Glutamatergic neuron (in vitro differentiated cells): ENCODE measurements around the gene CBX2. TPM values are rescaled to one million over a fixed set of nuclear protein-coding genes. Genes with fewer than 3 reads are reported as not detected.

Experiments used
- DNase-seq: peaks from one replicate; pipeline ENCODE4 v3.0.0; 2022
- H3K27ac Mint-ChIP-seq: one replicate; pipeline ENCODE4 v1.8.0; 2020; ENCODE audit warnings: mild to moderate bottlenecking, mixed read lengths, inconsistent platforms; ENCODE audit not compliant: unreplicated experiment
- H3K27me3 Mint-ChIP-seq: one replicate; pipeline ENCODE4 v1.8.0; 2020; ENCODE audit warnings: mild to moderate bottlenecking, moderate library complexity, mixed read lengths, inconsistent platforms; ENCODE audit not compliant: unreplicated experiment
- H3K36me3 Mint-ChIP-seq: one replicate; pipeline ENCODE4 v1.8.0; 2020; ENCODE audit warnings: mild to moderate bottlenecking, mixed read lengths, inconsistent platforms; ENCODE audit not compliant: unreplicated experiment
- H3K4me1 Mint-ChIP-seq: one replicate; pipeline ENCODE4 v1.8.0; 2020; ENCODE audit warnings: mild to moderate bottlenecking, low read depth, mixed read lengths, inconsistent platforms; ENCODE audit not compliant: unreplicated experiment
- H3K4me3 Mint-ChIP-seq: one replicate; pipeline ENCODE4 v1.8.0; 2020; ENCODE audit warnings: mild to moderate bottlenecking, mixed read lengths, inconsistent platforms; ENCODE audit not compliant: unreplicated experiment
- H3K9me3 Mint-ChIP-seq: one replicate; pipeline ENCODE4 v1.8.0; 2020; ENCODE audit warnings: mild to moderate bottlenecking, moderate library complexity, mixed read lengths, inconsistent platforms; ENCODE audit not compliant: unreplicated experiment
- total RNA-seq: library from RNA; stranded (reverse); fragmentation: NEBNext Ultra II Directional; extraction: Animal tissue kit (Norgen Biotek cat#: 25700); gene quantifications from one replicate; pipeline ENCODE4 v1.2.1, GENCODE V29; 2021; ENCODE audit not compliant: unreplicated experiment
- TF ChIP-seq, protein P1 (sequence below): fragments of 200-600 bp; sonication (generic); IDR thresholded peaks from one replicate; pipeline ENCODE4 v1.5.0; 2021; ENCODE audit not compliant: partially characterized antibody, unreplicated experiment

The CBX2 gene
- total RNA-seq, 1 donor from 2014 or later, result 78.8 TPM

DNA sequence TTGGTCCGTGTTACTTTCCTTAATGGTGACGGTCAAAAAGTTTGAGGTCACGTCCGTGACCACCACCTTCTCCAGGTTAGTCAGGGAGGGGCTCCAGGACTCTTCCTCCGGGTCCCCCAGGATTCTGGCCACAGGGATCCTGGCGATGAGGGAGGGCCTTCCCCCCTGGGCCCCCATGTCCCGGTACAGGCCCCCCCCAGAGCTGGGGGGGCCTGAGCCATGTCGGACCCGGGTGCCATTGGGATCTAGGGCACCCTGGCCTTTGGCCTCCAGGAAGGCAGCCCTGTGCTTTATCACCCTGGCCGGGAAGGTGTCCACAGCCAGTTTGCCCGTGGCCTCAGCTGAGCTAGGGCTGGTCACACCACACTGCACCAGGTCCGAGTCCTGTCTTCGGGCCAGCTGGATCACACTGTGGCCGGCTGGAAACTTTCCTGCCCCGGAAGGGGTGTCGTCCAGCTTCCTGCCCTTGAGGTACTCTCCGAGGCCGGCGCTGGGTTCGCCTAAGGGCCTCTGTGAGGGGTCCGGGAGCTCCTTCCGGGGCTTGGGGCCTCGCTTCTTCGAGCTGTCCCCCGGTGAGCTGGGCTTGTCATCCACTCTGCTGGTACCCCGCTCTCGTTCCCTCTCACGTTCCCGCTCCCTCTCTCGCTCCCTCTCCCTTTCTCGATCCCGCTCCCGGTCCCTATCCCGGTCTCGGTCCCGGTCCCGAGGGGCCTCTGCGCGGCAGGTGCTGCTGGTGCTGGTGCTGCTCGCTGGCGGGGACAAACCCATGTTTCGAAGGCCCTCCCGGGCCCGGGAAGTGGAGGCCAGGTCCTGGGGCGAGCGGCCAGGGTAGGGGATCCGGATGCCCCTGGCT, 16.9 kb downstream of the CBX2 start:
- Mint-ChIP-seq H3K4me3 (peak overlapping the region; percentile 74), H3K27me3 (peaks cover 27% of the 10 kb centered on the region), H3K27ac (no peak overlapping the region), H3K4me1 (peaks cover 19% of the 10 kb centered on the region), H3K9me3 (peaks cover 13% of the 10 kb centered on the region), H3K36me3 (peaks cover 4% of the 10 kb centered on the region)
- DNase-seq, result no peak
- TF ChIP-seq, protein P1, sequence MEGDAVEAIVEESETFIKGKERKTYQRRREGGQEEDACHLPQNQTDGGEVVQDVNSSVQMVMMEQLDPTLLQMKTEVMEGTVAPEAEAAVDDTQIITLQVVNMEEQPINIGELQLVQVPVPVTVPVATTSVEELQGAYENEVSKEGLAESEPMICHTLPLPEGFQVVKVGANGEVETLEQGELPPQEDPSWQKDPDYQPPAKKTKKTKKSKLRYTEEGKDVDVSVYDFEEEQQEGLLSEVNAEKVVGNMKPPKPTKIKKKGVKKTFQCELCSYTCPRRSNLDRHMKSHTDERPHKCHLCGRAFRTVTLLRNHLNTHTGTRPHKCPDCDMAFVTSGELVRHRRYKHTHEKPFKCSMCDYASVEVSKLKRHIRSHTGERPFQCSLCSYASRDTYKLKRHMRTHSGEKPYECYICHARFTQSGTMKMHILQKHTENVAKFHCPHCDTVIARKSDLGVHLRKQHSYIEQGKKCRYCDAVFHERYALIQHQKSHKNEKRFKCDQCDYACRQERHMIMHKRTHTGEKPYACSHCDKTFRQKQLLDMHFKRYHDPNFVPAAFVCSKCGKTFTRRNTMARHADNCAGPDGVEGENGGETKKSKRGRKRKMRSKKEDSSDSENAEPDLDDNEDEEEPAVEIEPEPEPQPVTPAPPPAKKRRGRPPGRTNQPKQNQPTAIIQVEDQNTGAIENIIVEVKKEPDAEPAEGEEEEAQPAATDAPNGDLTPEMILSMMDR, result no peak

DNA sequence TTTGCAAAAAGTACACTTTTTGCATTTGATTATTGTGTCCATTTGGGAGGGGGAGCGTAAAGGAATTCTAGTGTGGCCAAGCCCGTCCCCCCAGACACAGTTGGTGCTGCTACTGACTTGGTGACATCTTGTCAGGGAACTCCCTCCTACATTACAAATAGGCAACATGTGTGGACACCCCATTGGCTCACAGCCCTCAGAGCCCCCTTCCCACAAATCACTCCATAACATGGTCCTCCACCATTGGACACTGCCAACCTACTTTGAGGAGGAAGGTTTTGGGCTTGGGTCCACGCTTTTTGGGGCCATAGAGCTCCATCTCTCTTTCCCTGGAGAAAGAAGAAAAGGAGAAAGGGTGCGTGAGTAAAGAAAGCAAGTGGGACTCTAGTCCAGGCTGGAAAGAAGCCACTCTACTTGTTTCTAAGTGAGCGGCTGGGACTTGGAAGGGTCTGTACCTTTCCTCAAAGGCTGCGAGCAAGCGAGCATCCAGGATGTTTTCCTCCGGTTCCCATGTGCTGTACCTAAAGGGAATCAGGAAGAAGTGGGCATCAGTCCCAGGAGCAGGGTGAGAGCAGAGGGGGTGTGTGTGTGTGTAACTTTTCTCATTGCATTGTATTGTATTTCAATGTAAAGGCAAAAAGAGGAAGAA, 18.0 kb downstream of the CBX2 start:
- peaks cover 24% of the 10 kb centered on the region for H3K4me1 Mint-ChIP-seq
- H3K4me3 Mint-ChIP-seq, result peak overlapping the region; percentile 89
- peaks cover 15% of the 10 kb centered on the region for H3K9me3 Mint-ChIP-seq
- peaks cover 32% of the 10 kb centered on the region for H3K27me3 Mint-ChIP-seq
- H3K27ac Mint-ChIP-seq, result peak overlapping the region; percentile 48
- TF ChIP-seq, protein P1, result no peak
- no peak for DNase-seq
- H3K36me3 Mint-ChIP-seq, result peaks cover 4% of the 10 kb centered on the region

DNA sequence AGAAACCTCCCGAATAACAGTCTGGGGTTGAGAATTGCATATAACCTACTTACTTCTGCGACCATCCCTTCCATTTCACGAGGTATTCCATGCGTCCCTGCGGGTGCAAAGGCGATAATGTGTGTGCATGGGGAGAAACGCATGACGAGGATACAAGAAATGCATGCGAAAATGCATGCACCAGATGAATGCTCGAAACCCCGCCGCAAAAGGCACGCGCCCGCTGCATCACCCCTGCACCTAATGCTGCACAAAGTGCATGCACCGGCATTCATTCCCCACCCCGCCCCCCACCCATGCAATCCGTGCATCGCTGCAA, 18.5 kb downstream of the CBX2 start:
- H3K36me3 Mint-ChIP-seq, result peaks cover 4% of the 10 kb centered on the region
- no peak for DNase-seq
- H3K4me3 Mint-ChIP-seq, result peak overlapping the region; percentile 89
- peaks cover 30% of the 10 kb centered on the region for H3K27me3 Mint-ChIP-seq
- peak overlapping the region; percentile 48 for H3K27ac Mint-ChIP-seq
- H3K4me1 Mint-ChIP-seq, result peaks cover 24% of the 10 kb centered on the region
- peaks cover 15% of the 10 kb centered on the region for H3K9me3 Mint-ChIP-seq
- TF ChIP-seq, protein P1, result no peak

DNA sequence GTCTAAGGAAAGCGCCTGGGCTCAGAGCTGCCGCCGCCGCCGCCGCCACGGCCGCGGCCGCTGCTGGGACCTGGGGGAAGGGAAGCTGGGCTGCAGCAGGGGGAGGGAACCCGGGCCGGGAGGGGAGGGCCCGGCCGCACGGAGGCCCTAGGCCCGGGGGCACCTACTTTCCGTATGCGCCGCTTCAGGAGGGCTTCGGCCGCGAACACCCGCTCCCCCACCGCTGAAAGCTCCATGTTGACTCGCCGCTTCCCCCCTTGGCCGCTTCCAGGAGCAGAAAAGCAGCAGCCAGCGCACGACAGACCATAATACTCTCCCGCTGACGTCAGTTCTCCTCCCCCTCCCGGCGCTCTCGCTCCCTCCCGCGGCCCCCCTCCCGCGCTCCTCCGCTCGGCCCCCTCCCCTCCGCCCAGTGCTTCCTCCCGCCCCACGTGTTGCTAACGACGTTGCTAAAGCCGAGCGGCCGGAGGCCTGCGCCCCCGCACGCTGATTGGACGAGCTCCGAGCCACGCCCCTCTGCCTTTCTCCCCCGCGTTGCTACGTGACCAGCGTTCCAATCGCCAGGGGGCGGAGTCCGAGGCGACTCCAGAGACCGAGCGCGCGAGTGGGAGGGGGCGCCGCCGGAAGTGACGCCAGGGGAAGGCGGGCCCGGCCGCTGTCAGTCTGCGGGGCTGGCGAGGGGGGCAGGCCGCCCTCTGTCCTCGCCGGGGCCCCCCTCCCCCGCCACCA, 19.0 kb downstream of the CBX2 start, which contains the start of gene CBX8:
TSS of gene CBX8 (minus strand) at position 315 of the 729 bp plus-strand sequence. CDS start at position 236, 79 bp downstream.
- Mint-ChIP-seq H3K4me1 (peaks cover 25% of the 10 kb centered on the region), H3K27me3 (peaks cover 34% of the 10 kb centered on the region), H3K4me3 (peak within 1 kb of the TSS; percentile 89), H3K9me3 (peaks cover 18% of the 10 kb centered on the region), H3K36me3 (peaks cover 4% of the 10 kb centered on the region), H3K27ac (peak within 1 kb of the TSS; percentile 48)
- peak; percentile 100 for DNase-seq
- TF ChIP-seq, protein P1, result no peak
